HG03565 (cell line): Measurements from ENCODE around the gene GSTO1.

Experiments
- ATAC-seq: cut with Tn5 transposase; IDR thresholded peaks from one replicate; pipeline ENCODE4 v1.9.1; 2021; ENCODE audit warnings: mild to moderate bottlenecking, moderate library complexity; ENCODE audit not compliant: unreplicated experiment

Gene GSTO1

DNA sequence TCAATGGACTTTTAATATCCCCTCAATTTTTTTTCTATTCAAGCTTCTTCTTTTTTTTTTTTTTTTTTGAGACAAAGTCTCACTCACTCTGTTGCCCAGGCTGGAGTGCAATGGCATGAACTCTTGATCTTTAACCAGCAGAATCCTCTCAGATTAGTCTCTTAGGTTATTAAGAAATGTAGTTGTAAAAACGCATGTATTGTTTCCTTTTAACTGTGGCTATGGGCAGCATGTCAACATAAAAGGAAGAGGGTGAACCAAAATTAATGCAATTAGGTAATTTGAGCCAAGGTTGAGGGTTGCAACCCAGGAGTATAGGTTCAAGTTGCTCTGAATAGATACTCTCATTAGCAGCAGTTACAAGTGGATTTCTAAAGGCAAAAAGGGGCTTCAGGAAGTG lies 4.3 kb upstream of the GSTO1 start:
- no peak for ATAC-seq

DNA sequence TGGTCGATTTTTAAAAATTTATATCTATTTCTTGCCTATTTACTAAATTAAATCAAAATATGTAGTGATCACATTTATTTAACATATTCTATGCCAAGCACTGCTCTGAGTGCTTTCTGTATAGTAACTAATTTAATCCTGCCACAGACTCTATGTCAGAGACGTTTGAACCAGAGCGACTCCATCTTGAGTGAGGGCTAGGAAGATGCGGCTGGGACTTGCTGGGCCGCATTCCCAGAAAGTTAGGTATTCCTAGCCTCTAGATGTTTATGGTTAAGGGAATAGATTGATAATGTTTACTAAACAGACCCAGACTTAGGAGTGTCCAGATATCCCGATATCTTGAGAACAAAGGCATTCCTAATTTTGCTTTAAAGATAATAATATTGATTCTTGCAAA lies 3.2 kb upstream of the GSTO1 start:
- ATAC-seq = no peak

DNA sequence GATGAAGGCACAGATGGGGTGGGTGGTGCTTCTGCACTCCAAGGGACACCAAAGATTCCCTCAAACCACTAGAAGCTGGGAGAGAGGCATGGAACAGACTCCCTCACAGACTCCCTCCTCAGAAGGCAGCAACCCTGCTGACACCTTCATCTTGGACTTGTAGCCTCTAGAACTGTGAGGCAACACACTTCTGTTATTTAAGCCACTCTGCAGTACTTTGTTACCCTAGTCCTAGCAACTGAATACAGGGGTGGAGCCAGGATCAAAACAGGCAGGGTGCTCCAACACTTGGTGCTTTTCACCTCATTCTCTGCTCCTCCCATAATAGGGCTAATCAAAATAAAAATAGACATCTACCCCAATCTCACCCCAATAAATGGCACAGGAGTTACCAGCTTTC lies 2.3 kb upstream of the GSTO1 start:
- no peak for ATAC-seq

DNA sequence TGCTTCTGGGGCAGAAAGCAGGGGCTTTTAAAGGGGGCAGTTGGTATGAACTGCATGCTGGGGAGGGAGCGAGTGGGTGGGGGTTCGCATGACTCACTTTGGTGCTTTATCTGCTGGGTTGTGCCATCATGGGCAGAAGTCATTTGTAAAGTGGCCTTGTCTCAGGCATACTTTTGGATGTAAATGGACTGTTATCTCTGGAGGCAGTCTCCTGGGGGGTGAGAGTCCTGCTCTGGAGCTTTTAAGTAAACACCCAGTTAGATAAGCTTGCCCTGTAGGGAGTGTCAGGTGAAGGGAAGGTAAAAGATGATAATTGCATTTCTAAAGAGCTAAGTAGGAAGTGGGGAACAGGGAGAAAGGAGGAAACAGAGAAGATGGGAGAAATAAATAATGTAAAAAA lies 1.6 kb upstream of the GSTO1 start:
- ATAC-seq = no peak

DNA sequence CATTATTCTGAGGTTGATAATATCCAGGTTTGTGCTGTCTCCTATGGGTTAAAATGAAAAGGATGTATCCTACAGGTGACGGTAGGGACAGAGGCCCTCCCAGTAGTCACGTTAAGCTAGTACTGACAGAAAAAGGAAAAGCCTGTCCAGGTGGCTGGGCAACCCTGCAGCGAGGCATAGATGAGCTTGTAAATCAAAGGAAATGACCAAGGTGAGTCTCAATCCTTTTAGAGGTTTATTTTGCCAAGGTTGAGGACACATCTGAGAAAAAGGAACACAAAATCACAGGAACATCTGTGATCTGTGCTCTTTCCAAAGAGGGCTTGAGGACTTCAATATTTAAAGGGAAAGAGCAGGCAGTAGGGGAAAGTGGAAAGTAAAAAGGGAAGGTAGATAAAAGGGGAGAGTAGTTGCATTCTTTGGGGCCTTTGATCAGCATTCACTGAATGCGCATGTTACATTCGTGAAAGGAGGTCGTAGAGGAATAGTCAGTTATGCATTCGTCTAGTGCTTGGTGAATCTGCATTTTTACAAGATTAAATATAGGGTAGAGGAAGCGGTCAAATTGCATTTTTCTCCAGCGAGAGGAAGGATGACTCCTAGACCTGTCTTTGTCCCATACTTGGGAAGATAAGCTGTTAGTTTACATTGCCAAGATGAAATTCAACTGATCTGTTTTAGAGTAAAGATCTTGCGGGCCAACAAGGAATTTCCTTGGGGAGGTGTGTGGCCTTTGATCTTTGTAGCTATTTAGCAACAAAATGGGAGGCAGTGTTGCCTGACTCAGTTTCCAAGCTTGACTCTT lies 884 bp upstream of the GSTO1 start:
- no peak for ATAC-seq

DNA sequence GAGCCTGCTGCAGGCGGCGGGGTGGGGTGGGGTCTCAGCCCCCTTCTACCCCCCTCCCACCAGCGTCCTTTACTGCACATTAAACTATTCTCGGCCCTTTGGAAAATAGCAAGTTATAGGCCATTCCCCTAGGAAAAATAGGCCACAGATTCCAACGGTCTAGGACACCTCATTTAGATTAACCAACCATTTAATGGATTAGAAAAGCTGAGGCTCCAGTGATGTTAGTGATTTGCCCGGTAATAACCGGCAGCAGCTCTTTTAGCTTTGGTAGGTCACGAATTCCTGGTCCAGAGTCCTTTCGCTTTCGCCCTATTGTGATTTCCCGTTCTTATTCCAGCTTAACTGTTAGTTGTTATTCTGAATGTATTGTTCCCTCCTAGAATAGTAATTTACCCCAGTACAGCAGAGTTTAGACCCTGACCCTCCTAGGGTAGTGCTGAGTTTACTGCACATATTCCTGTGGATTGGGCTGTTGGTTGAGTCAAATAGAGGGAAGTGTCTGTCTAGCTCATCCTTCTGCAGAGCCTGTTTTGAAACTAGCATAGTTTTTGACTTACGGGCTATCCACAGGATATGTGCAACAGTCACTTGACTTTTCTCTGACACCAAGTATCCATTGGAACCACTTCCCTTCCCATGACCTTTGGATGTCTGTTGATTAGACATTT lies 754 bp downstream of the GSTO1 start:
- ATAC-seq = peak; percentile 41

DNA sequence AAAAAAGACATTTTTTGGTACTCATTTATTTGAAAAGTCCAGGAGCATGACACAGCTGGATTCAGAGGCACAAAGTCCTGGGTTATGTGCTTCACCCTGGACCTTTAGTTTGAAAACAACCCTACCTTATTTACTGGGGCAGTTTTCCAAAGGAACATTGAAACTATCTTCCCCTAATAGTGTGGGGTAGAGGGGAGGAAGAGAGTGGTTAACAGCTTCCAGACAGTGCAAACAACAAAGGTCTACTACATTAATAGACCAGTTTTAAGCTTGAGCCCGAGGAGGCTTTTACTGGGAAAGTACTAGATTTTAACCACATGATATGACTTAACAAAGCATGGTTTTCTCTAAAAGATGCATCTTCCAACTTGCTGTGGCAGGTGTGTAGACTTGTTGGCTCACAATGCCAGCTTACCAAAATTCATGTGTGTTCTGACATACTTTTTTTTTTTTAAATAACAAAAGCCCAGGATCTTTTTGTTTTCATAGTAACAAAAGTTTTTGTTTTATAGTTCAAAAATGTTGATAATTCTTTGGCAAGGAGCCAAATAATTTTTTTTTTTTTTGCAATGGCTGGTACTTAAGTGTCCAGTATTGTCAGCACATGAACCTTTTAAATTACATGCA lies 1.8 kb downstream of the GSTO1 start:
- no peak for ATAC-seq

DNA sequence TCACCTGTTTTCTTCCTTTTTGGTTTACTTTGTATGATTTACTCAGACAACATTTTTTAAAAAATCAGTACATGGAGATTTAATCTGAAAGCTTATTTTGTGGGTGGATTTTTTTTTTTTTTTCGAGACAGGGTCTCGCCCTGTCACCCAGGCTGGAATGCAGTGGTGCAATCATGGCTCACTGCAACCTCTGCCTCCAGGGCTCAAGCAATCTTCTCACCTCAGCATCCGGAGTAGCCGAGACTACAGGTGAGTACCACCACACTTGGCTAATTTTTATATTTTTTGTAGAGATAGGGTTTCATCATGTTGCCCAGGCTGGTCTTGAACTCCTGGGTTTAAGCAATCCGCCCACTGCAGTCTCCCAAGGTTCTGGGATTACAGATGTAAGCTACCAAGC lies 2.5 kb downstream of the GSTO1 start:
- no peak for ATAC-seq

DNA sequence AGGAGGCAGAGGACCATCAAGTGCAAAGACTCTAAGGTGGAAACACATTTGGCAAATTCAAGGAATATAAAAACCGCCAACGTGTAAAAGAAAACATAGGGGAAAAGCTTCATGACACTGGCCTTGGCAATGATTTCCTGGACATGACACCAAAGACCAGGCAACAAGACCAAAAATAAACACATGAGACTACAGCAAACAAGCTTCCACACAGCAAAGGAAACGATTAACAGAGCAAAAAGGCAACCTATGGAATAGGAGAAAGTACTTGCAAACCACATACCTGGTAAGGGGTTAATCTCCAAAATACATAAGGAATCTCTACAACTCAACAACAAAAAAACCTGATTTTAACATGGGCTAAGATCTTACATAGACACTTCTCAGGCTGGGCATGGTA lies 3.5 kb downstream of the GSTO1 start:
- no peak for ATAC-seq

DNA sequence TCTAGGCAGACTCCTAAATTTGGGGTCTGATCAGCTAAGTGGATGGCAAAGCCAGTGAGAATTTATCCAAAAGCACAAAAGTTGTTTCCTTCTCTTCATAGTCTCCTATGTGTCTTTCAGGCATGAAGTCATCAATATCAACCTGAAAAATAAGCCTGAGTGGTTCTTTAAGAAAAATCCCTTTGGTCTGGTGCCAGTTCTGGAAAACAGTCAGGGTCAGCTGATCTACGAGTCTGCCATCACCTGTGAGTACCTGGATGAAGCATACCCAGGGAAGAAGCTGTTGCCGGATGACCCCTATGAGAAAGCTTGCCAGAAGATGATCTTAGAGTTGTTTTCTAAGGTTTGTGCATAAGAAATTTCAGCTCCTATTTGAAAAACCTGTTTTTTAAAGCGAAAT lies 4.8 kb downstream of the GSTO1 start:
- no peak for ATAC-seq

DNA sequence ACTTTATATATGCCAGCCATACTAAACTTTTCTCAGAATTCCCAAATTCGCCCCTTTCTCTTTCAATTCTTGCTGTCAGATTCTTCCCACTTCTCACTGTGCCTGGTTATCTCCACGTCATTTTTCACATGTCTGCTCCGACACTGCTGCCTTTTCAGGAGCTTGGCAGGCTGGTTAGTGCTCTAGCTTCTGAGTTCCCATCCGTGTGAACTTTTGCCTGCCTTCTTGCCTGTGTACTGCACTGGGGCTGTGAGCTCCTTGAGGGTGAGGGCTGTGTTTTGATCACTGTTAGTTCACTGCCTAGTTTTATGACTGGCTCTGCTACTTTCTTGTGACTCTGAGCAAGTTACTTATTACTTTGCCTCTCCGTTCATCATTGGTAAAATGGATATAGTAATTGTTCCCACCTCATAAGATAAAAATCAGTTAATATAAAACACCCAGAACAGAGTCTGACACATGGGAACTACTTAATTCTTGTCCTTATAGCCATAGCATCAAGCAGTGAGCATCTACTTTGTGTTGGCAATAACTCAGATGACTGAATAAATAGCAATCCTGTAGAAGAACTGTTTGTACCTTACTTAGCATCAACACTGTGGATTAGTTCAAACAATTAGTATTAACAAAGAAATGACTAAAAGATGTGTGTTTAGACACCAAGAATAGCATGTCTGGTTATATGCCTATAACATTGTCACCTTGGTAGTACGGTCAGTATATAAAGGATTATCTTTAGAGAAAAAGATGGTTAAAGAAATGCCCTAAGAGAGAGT lies 5.5 kb downstream of the GSTO1 start:
- ATAC-seq = no peak

DNA sequence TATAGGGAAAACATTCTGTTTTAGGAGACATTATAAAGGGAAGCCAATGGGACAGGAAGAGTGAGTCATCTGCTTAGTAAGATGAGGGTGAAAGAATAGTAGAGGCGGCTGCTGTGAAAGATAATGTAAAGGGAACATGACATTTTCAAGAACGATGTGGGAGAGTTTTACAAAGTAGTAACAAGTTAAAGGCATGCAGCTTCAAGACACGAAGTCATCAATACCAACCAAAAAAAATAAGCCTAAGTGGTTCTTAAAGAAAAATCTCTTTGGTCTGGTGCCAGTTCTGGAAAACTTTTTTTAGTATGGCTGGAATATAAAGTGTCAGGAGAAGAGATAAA lies 6.1 kb downstream of the GSTO1 start:
- ATAC-seq = no peak

DNA sequence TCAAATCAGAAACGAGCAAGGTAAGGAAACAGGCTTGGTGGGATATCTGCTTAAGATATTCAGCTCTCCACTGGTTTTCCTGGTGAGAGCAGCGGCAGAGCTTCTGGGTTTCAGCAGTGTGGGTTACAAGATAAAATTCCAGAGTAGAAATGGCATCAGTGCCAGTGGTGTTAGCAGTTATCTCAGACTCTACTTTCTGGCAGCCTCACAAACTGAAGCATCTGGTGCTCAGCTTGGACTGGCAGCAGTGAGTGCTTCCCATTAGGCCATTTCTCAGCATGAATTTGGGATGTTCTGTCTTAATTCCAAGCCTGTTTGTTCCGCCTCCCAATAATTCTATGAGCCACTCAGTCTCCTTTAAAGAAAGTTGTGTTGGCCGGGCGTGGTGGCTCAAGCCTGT lies 7.4 kb downstream of the GSTO1 start:
- ATAC-seq = no peak

DNA sequence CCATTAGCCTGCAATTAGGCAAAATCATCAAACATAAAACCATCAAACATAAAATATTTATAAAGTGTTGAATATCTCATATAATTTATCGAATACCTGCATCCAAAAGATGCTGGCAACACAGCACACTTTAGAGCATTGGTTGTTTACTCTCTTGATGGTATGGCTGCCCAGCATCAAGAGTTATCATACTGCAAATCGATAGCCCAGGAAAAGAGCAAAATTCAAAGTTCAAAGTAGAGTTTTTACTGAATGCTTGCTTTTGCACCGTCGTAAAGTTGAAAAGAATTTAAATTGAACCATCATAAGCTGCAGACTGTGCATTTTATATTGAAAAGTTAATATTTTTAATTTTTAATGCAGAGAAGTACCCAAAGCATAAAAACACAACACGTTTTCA lies 10.1 kb downstream of the GSTO1 start:
- no peak for ATAC-seq

DNA sequence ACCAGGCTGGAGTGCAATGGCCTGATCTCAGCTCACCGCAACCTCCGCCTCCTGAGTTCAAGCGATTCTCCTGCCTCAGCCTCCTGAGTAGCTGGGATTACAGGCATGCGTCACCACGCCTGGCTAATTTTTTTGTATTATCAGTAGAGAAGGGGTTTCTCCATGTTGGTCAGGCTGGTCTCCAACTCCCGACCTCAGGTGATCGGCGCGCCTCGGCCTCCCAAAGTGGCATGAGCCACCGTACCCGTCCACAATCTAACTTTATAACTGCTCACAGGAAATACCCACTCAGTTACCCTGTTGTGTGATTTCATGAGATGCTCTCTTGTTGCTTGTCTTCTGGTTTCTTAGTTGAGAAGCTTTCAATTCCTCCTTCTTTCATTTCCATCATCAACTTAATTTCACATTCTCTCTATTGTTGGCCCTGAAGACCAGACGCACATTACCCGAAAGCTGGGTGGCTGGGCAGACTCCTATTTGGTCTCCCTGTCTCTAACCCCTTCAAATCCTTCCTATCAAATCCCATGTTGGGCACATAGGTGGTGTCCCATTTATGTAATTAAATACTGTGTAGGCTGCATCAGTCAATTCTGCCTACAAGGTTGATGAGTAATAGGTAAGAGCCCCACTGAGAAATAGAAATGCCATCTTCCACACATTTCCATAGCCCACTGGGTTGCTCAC lies 13.2 kb downstream of the GSTO1 start:
- no peak for ATAC-seq

DNA sequence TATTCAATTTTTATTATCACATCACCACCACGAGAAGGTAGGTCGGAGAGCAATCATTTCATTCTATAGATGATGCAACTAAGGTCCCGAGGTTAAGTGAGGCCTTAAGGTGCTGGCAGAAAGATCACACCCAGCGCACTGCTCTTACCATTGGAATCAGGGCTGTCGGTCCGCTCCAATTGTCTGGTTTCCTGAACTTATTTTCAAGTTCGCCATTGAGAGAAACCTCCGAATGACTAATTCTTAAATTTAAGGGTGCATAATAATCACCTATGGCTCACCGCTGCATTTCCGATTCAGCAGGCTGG lies 13.7 kb downstream of the GSTO1 start:
- no peak for ATAC-seq

DNA sequence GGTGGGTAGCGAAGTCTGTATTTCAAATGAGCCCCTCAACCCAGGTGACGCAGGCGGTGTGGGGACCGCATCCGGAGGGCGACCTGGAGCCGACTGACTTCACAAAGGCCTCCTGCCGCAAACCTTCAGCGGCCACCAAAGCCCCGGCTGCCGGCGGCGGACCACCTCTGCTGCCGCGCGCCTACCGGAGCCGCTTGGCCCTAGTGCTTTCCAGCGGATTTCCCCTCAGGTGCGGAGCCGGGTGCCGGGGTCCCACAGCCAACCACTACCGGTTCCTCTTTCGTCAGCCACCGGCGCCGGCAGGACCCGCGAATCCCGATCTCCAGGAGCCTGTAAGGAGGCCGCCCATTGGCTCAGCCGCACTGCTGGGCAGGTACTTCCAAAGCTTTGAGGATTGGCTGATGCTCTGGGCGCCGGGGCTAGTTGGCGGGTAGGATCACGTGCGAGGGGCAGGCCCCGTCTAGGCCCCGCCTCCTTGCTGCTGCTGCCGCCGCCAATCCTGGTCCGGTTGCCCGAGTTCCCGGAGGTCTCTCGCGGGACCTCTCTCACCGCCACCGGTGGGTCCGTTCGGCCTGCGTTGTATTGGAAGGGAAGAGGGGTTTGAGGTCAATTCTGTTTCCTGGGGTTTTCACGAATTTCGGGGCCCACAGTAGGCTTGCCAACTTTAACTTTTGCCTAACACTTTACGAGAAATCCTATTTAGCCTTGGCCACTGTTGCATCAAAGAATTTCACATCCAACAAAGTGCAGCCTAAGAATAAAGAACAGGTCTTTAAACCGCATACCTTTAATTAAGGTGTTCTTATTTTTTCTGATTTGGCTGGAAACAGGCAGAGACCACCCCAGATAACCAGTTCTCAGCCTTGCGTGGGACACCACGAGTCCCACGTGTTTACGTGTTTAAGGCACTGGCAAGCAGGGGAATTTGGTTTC lies 14.3 kb downstream of the GSTO1 start, which contains the start of gene GSTO2:
Gene GSTO2 (plus strand): TSS at position 472 of the 933 bp plus-strand sequence. CDS start 5,732 bp downstream, outside the sequence.
- peak; percentile 97 for ATAC-seq

DNA sequence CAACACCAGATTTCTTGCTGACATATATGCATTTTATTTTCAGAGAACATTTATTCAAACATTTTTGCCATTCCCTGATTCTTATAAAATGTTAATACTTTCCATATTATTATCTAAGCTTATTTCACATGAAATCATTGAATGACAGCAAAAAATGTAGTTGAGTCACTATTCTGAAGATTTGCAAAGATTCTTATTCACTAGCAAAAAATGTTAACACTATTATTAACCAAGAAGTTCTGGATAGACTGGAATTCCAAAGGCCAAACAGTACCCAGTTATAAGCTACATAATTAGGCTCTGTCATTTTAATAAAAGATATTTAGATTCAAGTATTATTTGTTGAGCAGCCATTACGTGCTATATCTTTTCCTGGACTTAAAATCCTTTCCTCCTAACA lies 18.6 kb downstream of the GSTO1 start:
- no peak for ATAC-seq

DNA sequence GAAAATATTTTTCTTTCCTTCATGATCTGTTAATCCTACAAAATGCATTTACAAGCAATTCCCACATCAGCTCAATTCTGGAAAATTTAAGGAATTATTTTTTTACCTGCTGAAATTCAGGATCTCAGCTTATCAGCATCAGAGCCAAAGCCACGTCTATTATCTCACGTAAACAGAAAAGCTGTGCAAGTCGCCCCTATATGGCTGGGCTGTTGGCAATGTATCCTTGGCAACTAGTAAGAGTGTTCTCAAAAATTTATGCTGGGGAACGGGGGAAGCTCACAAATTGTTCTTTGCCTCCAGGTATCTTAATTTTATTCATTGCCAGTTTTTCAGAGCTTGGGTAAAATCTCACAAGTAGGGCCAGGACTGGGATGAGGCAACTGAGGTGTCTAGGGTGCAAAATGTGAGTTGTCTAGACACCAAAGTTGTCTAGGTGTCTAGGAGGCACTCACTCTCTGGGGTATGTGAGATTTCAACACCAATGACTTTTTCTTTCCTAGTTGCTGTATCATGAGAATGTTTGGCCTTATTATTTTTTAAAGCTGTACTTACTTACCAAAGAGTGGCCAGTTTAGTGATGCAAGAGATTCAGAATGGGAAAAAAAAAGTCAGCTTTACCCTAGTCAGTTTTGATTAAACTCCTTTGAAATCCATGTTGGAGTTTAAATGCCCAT lies 19.3 kb downstream of the GSTO1 start:
- no peak for ATAC-seq
